NB4 (cell line): Measurements from ENCODE around the gene SPON1.

Experiments
- POLR2A ChIP-seq: IDR thresholded peaks from 2 replicates; pipeline ENCODE4 v1.6.1; 2011; ENCODE audit warnings: mild to moderate bottlenecking; ENCODE audit not compliant: insufficient read length; ENCODE audit errors: extremely low read depth
- TF ChIP-seq, protein P1 (sequence below): IDR thresholded peaks from one replicate; pipeline ENCODE4 v1.5.1; 2012; ENCODE audit warnings: low read depth, low read length
- TF ChIP-seq, protein P2 (sequence below): IDR thresholded peaks from 2 replicates; pipeline ENCODE4 v1.6.1; 2011; ENCODE audit warnings: low read depth, low read length

DNA sequence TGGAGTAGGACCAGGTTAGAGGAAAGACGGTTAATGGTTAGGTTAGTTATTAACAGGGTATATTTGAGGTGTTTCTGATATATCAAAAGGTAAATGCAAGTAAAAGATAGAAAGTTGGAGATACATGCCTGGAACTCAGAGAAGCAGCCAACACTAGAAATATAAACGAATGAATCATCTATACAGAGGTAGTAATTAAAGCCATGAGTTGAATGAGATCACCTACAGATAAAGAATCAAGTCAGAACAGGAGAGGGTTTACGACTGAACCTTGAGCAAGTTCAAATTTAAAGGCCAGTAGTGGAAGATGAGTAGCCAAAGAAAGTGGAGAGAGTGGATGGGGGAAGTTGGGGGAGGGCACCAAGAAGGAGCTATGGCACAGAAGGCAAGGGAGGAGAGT lies 73.9 kb downstream of the SPON1 start:
- TF ChIP-seq, protein P1, sequence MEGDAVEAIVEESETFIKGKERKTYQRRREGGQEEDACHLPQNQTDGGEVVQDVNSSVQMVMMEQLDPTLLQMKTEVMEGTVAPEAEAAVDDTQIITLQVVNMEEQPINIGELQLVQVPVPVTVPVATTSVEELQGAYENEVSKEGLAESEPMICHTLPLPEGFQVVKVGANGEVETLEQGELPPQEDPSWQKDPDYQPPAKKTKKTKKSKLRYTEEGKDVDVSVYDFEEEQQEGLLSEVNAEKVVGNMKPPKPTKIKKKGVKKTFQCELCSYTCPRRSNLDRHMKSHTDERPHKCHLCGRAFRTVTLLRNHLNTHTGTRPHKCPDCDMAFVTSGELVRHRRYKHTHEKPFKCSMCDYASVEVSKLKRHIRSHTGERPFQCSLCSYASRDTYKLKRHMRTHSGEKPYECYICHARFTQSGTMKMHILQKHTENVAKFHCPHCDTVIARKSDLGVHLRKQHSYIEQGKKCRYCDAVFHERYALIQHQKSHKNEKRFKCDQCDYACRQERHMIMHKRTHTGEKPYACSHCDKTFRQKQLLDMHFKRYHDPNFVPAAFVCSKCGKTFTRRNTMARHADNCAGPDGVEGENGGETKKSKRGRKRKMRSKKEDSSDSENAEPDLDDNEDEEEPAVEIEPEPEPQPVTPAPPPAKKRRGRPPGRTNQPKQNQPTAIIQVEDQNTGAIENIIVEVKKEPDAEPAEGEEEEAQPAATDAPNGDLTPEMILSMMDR = no peak
- TF ChIP-seq, protein P2, sequence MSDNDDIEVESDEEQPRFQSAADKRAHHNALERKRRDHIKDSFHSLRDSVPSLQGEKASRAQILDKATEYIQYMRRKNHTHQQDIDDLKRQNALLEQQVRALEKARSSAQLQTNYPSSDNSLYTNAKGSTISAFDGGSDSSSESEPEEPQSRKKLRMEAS = no peak
- no peak for TF ChIP-seq POLR2A
